Activated T-cell treated with anti-CD3 and anti-CD28 coated beads for 24 hours (primary cell): ENCODE results near the gene CIAO3.
"Not testable (repeated sequence)": the region's sequence is repeated elsewhere in the genome, so short reads cannot be mapped to it uniquely, and the experiment has no call there.

ENCODE experiments used
- DNase-seq: peaks from one replicate; pipeline ENCODE4 v3.0.0-alpha.2; 2020; ENCODE audit warnings: low read depth

Gene CIAO3

GRCh38 chr16:722835-723633 lies 17.8 kb downstream of the CIAO3 start:
- no peak for DNase-seq

- no peak for DNase-seq
These were observed 18.8 kb downstream of the CIAO3 start for GRCh38 chr16:721765-722540.

DNA sequence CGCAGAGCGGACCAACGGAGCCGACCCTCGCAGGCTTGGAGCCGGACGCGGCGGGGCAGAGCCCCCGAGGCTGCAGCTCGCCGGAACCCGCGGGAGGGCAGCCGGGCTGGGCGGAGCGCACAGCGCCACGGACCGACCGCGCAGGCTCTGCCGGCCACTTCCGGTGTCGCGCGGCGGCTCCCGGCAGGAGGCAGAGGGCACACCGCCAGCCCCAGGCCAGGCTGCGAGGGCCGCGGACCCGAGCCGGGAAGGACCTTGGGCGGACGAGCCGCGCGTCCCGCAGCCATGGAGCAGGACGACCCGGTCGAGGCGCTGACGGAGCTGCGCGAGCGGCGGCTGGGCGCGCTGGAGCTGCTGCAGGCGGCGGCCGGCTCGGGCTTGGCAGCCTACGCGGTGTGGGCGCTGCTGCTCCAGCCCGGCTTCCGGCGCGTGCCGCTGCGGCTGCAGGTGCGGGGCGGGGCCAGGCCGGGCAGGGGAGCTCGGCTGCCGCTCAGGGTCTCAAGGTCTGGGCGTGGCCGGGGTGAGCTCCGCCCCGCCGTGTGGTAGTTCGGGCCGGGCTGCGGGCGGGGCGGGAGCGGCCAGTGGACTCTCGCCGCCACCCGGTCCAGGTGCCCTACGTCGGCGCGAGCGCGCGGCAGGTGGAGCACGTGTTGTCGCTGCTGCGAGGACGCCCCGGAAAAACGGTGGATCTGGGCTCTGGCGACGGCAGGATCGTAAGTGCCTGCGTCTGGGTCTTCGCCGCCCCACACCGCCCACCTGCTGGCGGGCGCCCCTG lies 19.6 kb downstream of the CIAO3 start, which contains the start of gene ANTKMT:
Gene ANTKMT, plus strand, starts transcription at position 157 of the 775 bp plus-strand sequence. Its CDS starts 129 bp downstream, at position 286.
- peak; percentile 68 for DNase-seq

GRCh38 chr16:720447-720989 lies 20.3 kb downstream of the CIAO3 start:
- peak; percentile 38 for DNase-seq

DNA sequence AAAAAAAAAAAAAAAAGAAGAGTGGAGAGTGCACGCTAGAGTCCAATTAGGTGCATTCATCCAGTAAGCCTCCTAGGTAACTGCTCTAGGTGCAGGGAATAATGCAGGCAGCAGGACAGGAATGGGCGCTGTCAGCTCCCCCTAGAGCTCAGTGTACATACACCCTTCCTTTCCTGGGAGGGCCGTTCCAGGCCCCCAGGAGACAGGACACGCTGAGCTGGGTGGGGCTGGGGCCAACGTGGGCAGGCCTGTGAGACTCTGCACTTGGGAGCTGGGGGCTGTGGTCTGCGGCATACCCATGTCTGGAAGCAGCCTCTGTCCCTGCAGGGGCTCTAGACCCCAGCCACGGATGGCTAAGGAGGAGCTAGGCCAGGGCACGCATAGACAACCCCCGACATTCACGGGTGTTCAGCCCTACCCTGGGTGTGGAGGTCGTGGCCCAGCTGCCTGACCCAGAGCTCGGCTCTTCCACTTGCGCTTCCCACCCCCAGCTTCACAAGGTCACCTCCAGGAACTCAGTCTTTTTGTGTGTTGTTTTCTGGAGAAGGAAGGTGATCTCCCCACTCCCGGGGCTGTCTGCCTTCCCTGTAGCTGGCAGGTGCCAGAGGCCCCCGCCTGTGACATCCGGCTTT lies 20.9 kb downstream of the CIAO3 start:
- no peak for DNase-seq

GRCh38 chr16:718922-719321 lies 21.9 kb downstream of the CIAO3 start:
- DNase-seq = no peak

GRCh38 chr16:718389-718788 lies 22.4 kb downstream of the CIAO3 start:
- DNase-seq = no peak

- DNase-seq = no peak
These were observed 23.1 kb downstream of the CIAO3 start for GRCh38 chr16:717450-718245.

- no peak for DNase-seq
These were observed 23.9 kb downstream of the CIAO3 start for GRCh38 chr16:716768-717325.

DNA sequence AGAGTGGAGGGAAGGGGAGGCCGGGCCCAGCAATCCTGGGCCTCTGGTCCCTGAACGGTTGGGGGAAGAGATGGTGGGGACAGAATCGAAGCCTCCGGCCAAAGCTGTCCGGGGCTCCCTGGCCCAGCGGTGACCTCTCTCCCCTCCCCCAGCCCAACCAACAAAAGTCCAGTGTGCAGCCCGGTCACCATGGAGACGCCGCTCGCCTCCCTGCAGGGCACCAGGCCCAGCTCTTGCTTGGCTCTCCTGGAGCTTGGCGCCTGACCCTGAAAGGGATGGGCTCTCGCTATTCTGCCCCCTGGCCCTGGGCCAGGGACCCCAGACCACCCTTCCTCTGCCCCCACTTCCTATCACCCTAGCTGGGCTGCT lies 24.6 kb downstream of the CIAO3 start:
- DNase-seq = no peak

- no peak for DNase-seq
These were observed 25.2 kb downstream of the CIAO3 start for GRCh38 chr16:715477-716199.

DNA sequence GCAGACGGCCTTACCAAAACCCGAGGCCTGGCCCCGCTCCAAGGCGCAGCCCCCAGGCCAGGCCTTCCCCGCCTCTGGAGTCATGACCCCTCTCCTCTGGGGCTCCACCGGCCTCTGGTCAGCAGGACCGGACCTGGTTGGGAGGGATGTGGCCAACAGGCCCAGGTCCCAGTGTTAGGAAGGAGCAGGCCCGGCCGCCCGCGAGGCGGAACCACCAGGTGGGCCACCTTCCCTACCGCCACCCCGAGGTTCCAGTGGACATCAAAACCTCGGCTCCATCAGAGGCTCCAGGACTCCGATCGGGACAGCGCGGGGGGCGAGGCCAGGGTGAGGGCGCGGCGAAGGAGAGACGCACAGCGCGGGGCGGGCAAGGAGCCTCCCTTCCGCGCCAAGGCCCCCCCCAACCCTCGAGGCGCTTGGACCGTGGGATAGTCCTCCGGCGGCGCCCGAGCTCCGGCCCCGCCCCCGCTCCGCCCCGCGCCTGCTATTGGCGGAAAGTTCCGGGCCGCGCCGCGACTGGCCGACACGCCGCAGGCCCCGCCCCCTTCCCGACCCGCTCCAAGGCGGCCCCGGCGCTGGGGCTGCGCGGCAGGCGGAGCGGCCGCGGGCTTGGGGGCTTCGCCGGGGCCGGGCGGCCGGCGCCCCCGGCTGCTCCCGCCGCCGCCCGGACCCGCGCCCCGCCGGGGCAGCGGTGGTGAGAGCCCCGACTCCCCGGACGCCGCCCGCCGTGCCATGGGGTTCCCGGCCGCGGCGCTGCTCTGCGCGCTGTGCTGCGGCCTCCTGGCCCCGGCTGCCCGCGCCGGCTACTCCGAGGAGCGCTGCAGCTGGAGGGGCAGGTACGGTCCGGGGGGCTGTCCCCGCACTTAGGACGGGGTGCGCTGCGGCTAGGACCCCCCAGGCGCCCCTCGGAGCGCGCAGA lies 26.0 kb downstream of the CIAO3 start, which contains the start of gene METRN:
Gene METRN, plus strand, starts transcription at position 561 of the 919 bp plus-strand sequence. Its CDS starts 172 bp downstream, at position 733.
- DNase-seq = peak; percentile 86

- DNase-seq = no peak
These were observed 26.7 kb downstream of the CIAO3 start for GRCh38 chr16:714079-714478.

GRCh38 chr16:712740-713250 lies 28.0 kb downstream of the CIAO3 start:
- not testable (repeated sequence) for DNase-seq

GRCh38 chr16:711548-712320 lies 29.1 kb downstream of the CIAO3 start:
- peak; percentile 73 for DNase-seq

- DNase-seq = no peak
These were observed 29.7 kb downstream of the CIAO3 start for GRCh38 chr16:711084-711483.

GRCh38 chr16:710500-711075 lies 30.2 kb downstream of the CIAO3 start:
- DNase-seq = no peak
